SK-N-SH (cell line): Measurements from ENCODE around the gene GNAI3.

Source experiments
- CTCF ChIP-seq: fragments of 200-600 bp; sonication (generic); IDR thresholded peaks from 2 replicates; pipeline ENCODE4 v1.6.1; 2017; ENCODE audit warnings: antibody characterized with exemption, mild to moderate bottlenecking, moderate library complexity
- EP300 ChIP-seq, 2 experiments: IDR thresholded peaks; 2 replicates each; pipeline versions ENCODE4 v1.4.0 to v1.6.1; 2012; ENCODE audit warnings: borderline replicate concordance in 1 of 2, low read depth in 1 of 2, low read length in 1 of 2
- GABPA ChIP-seq: IDR thresholded peaks from 2 replicates; pipeline ENCODE4 v1.4.0; 2012; ENCODE audit warnings: low read depth, mild to moderate bottlenecking
- JUND ChIP-seq: IDR thresholded peaks from 2 replicates; pipeline ENCODE4 v1.4.0; 2012
- MAX ChIP-seq: IDR thresholded peaks from 2 replicates; pipeline ENCODE4 v1.4.0; 2012; ENCODE audit warnings: low read depth
- MXI1 ChIP-seq: IDR thresholded peaks from 2 replicates; pipeline ENCODE4 v1.6.1; 2012; ENCODE audit warnings: mild to moderate bottlenecking, low read depth, low read length, improper control_type of control experiment
- NFIC ChIP-seq: IDR thresholded peaks from 2 replicates; pipeline ENCODE4 v1.4.0; 2012; ENCODE audit warnings: borderline replicate concordance
- POLR2AphosphoS5 ChIP-seq: IDR thresholded peaks from 2 replicates; pipeline ENCODE4 v1.6.1; 2012; ENCODE audit warnings: low read depth, low read length
- RAD21 ChIP-seq: IDR thresholded peaks from 2 replicates; pipeline ENCODE4 v1.6.1; 2012; ENCODE audit warnings: mild to moderate bottlenecking, low read length
- REST ChIP-seq: IDR thresholded peaks from 2 replicates; pipeline ENCODE4 v1.6.1; 2012; ENCODE audit warnings: mild to moderate bottlenecking, low read depth, low read length, moderate library complexity
- TAF1 ChIP-seq: IDR thresholded peaks from 2 replicates; pipeline ENCODE4 v1.6.1; 2012; ENCODE audit warnings: low read depth, mild to moderate bottlenecking, low read length, moderate library complexity, borderline replicate concordance
- TEAD4 ChIP-seq: IDR thresholded peaks from 2 replicates; pipeline ENCODE4 v1.4.0; 2012; ENCODE audit warnings: mild to moderate bottlenecking, borderline replicate concordance; ENCODE audit not compliant: insufficient read depth
- ZBTB33 ChIP-seq: IDR thresholded peaks from 2 replicates; pipeline ENCODE4 v1.4.0; 2012; ENCODE audit warnings: low read depth, borderline replicate concordance

GRCh38 chr1:109567877-109568672 is 19.7 kb downstream of the GNAI3 start:
- TF ChIP-seq CTCF, result no peak
- TF ChIP-seq POLR2AphosphoS5, result no peak
- TF ChIP-seq MAX, result no peak
- no peak for TF ChIP-seq GABPA
- no peak for TF ChIP-seq JUND
- no peak for TF ChIP-seq EP300 (IDR thresholded peaks at IDR 0.05; ENCODE audit: borderline replicate concordance in 1 of 2, low read depth in 1 of 2, low read length in 1 of 2)
- TF ChIP-seq MXI1, result no peak
- no peak for TF ChIP-seq TEAD4
- TF ChIP-seq RAD21, result no peak
- TF ChIP-seq TAF1, result no peak
- no peak for TF ChIP-seq REST
- TF ChIP-seq ZBTB33, result no peak
- TF ChIP-seq NFIC, result no peak
